Ishikawa (cell line): ENCODE measurements around the gene ATXN1.

ENCODE experiments used
- CEBPB ChIP-seq: IDR thresholded peaks from 2 replicates; pipeline ENCODE4 v1.6.1; 2012
- CREB1 ChIP-seq: IDR thresholded peaks from 2 replicates; pipeline ENCODE4 v1.6.1; 2012; ENCODE audit warnings: low read depth
- TAF1 ChIP-seq: IDR thresholded peaks from 2 replicates; pipeline ENCODE4 v1.6.1; 2012; ENCODE audit warnings: low read depth, mild to moderate bottlenecking
- TEAD4 ChIP-seq: IDR thresholded peaks from 2 replicates; pipeline ENCODE4 v1.6.1; 2012
- TF ChIP-seq, protein P1 (sequence below): IDR thresholded peaks from 2 replicates; pipeline ENCODE4 v1.6.1; 2012; ENCODE audit warnings: low read depth, mild to moderate bottlenecking

DNA sequence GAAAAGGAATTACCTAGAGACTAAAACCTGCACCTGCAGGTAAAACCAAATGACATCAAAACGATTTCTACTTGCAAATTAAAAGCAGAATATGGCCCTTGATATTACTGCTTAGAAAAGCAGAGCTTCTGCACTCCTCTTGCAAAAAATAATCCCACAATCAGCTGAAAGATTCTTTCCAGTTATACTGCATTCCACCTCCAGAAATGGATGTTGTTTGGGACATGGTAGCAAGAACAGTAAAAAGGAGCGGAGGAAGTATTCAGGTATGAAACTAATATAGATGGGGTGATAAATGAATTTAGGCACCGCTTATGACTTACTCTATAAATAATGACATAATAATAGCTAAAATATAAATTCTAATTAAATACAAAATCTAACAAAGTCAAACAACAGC is 14.9 kb downstream of the ATXN1 start:
- no peak for TF ChIP-seq CEBPB
- no peak for TF ChIP-seq CREB1
- no peak for TF ChIP-seq TAF1
- TF ChIP-seq, protein P1, sequence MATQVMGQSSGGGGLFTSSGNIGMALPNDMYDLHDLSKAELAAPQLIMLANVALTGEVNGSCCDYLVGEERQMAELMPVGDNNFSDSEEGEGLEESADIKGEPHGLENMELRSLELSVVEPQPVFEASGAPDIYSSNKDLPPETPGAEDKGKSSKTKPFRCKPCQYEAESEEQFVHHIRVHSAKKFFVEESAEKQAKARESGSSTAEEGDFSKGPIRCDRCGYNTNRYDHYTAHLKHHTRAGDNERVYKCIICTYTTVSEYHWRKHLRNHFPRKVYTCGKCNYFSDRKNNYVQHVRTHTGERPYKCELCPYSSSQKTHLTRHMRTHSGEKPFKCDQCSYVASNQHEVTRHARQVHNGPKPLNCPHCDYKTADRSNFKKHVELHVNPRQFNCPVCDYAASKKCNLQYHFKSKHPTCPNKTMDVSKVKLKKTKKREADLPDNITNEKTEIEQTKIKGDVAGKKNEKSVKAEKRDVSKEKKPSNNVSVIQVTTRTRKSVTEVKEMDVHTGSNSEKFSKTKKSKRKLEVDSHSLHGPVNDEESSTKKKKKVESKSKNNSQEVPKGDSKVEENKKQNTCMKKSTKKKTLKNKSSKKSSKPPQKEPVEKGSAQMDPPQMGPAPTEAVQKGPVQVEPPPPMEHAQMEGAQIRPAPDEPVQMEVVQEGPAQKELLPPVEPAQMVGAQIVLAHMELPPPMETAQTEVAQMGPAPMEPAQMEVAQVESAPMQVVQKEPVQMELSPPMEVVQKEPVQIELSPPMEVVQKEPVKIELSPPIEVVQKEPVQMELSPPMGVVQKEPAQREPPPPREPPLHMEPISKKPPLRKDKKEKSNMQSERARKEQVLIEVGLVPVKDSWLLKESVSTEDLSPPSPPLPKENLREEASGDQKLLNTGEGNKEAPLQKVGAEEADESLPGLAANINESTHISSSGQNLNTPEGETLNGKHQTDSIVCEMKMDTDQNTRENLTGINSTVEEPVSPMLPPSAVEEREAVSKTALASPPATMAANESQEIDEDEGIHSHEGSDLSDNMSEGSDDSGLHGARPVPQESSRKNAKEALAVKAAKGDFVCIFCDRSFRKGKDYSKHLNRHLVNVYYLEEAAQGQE = no peak
- no peak for TF ChIP-seq TEAD4
